HepG2 (cell line): ENCODE measurements around the gene TMEM185B. TPM values are rescaled to one million over a fixed set of nuclear protein-coding genes. Genes with fewer than 3 reads are reported as not detected.

ENCODE experiments used
- HIC2 ChIP-seq: sonication (generic); formaldehyde crosslinking; IDR thresholded peaks from 2 replicates; pipeline ENCODE4 v1.9.0; 2022; ENCODE audit warnings: low read depth, missing genetic modification reagents
- MLXIP ChIP-seq: sonication (generic); formaldehyde crosslinking; IDR thresholded peaks from 2 replicates; pipeline ENCODE4 v1.9.0; 2021; ENCODE audit warnings: missing genetic modification reagents, borderline replicate concordance
- POLR2AphosphoS5 ChIP-seq: IDR thresholded peaks from 2 replicates; pipeline ENCODE4 v1.6.1; 2012; ENCODE audit warnings: low read depth, low read length
- RORA ChIP-seq: sonication (generic); formaldehyde crosslinking; IDR thresholded peaks from 2 replicates; pipeline ENCODE4 v1.5.0; 2020; ENCODE audit warnings: mild to moderate bottlenecking, missing genetic modification reagents, moderate library complexity
- SOX13 ChIP-seq, 3 experiments: fragments of 450-650 bp in 1 of 3; sonication (generic) in 1 of 3; formaldehyde crosslinking in 1 of 3; IDR thresholded peaks in 2 of 3; conservative IDR thresholded peaks in 1 of 3; 2 replicates each; pipeline versions ENCODE4 v1.5.0 to v1.6.1; 2016 to 2020; ENCODE audit warnings: antibody characterized with exemption in 1 of 3, mild to moderate bottlenecking in 1 of 3, missing compliant biosample characterization in 1 of 3, missing genetic modification reagents in 1 of 3, moderate library complexity in 1 of 3
- SP1 ChIP-seq, 2 experiments: fragments of 450-650 bp in 1 of 2; sonication (generic) in 1 of 2; formaldehyde crosslinking in 1 of 2; IDR thresholded peaks; 2 replicates each; pipeline versions ENCODE4 v1.4.0 to v1.6.1; 2016 to 2020; ENCODE audit warnings: missing genetic modification reagents in 1 of 2
- SRSF1 ChIP-seq: fragments of 200-400 bp; formaldehyde crosslinking; optimal IDR thresholded peaks from 2 replicates; pipeline ENCODE3; 2017; ENCODE audit warnings: mild to moderate bottlenecking, low read depth, low read length, moderate library complexity
- ZBTB4 ChIP-seq: sonication (generic); formaldehyde crosslinking; IDR thresholded peaks from 2 replicates; pipeline ENCODE4 v1.4.0; 2020; ENCODE audit warnings: missing genetic modification reagents, mild to moderate bottlenecking, borderline replicate concordance
- ZNF142 ChIP-seq: sonication (generic); formaldehyde crosslinking; IDR thresholded peaks from 2 replicates; pipeline ENCODE4 v1.4.0; 2020; ENCODE audit warnings: missing genetic modification reagents
- ZNF512 ChIP-seq: sonication (generic); formaldehyde crosslinking; IDR thresholded peaks from 2 replicates; pipeline ENCODE4 v1.4.0; 2020; ENCODE audit warnings: mild to moderate bottlenecking, missing genetic modification reagents
- polyA plus RNA-seq, 8 experiments: library from polyadenylated mRNA; depleted of rRNA in 3 of 8; stranded (reverse) in 7 of 8; unstranded in 1 of 8; fragments of >200 nt; fragmentation: Illumina TruSeq in 4 of 8; extraction: Trizol in 4 of 8; gene quantifications; 2 replicates each; pipeline versions ENCODE4 v1.2.1 to v1.2.3, GENCODE V29; 2011 to 2016; ENCODE audit warnings: low read depth in 4 of 8, missing spikeins in 1 of 8, mixed read lengths in 1 of 8; ENCODE audit not compliant: insufficient read depth in 1 of 8
- total RNA-seq, 5 experiments: library from RNA; depleted of rRNA; stranded (reverse); fragments of >200 nt; fragmentation: Illumina TruSeq; extraction: Trizol; gene quantifications; 2 replicates each; pipeline ENCODE4 v1.2.3, GENCODE V29; 2016; ENCODE audit warnings: low read depth in 1 of 5

The TMEM185B gene
- total and polyA plus RNA-seq, 2 of the 13 experiments (the other 11 are each of a cell fraction or from before 2014, with no cell fraction given): 5.6 to 7.0 TPM

GRCh38 chr2:120253021-120253882 is 30.1 kb upstream of the TMEM185B start (continued):
- peak; percentile 67; the same call in 1 of the 2 replicates for TF ChIP-seq ZNF142 (CRISPR knock-in tag)
- TF ChIP-seq MLXIP: no peak
- no peak for TF ChIP-seq SP1 (IDR thresholded peaks at IDR 0.05)
- TF ChIP-seq SP1 (CRISPR knock-in tag; IDR thresholded peaks at IDR 0.05): no peak; the same call in 1 of the 2 replicates
- TF ChIP-seq SOX13 (IDR thresholded peaks at IDR 0.05): no peak
- TF ChIP-seq SOX13 (CRISPR knock-in tag; conservative IDR thresholded peaks at IDR 0.05 in 1 of 2, IDR thresholded peaks at IDR 0.05 in 1 of 2): no peak
- TF ChIP-seq ZNF512: no peak
- TF ChIP-seq POLR2AphosphoS5: no peak; the same call in 1 of the 2 replicates
- TF ChIP-seq RORA: no peak
- no peak for TF ChIP-seq SRSF1
- no peak for TF ChIP-seq ZBTB4 (CRISPR knock-in tag)
- no peak for TF ChIP-seq HIC2
